Pancreas (tissue), 10 donors: ENCODE data around the gene ZBTB11. TPM values are rescaled to one million over a fixed set of nuclear protein-coding genes. Genes with fewer than 3 reads are reported as not detected.

Experiments
- ATAC-seq, 4 donors: fragments of 200-7000 bp; cut with Tn5 transposase; one replicate each; pipeline versions ENCODE4 v1.8.0 to v1.9.1; 2020; ENCODE audit warnings: mild to moderate bottlenecking in 4 of 4, moderate library complexity in 4 of 4
- DNase-seq, 6 donors: peaks; one replicate each; pipeline ENCODE4 v3.0.0-alpha.2; 2020
- FAIRE-seq: peaks from 2 replicates; lab custom pipeline; 2012; peaks lifted over from hg19 to GRCh38; lab: Jason Lieb, UNC
- H3K27ac ChIP-seq, 4 donors: fragments of 200-600 bp; sonication (generic); 1 replicate in 3 of 4; 2 replicates in 1 of 4; pipeline versions ENCODE4 v1.5.0 to v1.8.0; 2020
- H3K27me3 ChIP-seq, 4 donors: fragments of 200-600 bp; one replicate each; pipeline ENCODE4 v1.8.0; 2021
- H3K36me3 ChIP-seq, 3 donors: fragments of 200-600 bp; sonication (generic) in 1 of 3; one replicate each; pipeline versions ENCODE4 v1.5.0 to v1.8.0; 2020 to 2021
- H3K4me1 ChIP-seq, 3 donors: fragments of 200-600 bp; one replicate each; pipeline ENCODE4 v1.8.0; 2021
- H3K4me3 ChIP-seq, 4 donors: fragments of 200-600 bp; sonication (generic) in 2 of 4; one replicate each; pipeline versions ENCODE4 v1.5.0 to v1.8.0; 2020 to 2021
- H3K9me3 ChIP-seq, 4 donors: fragments of 200-600 bp; one replicate each; pipeline ENCODE4 v1.8.0; 2021
- CTCF ChIP-seq, 4 donors: fragments of 200-600 bp; sonication (generic) in 3 of 4; IDR thresholded peaks; one replicate each; pipeline versions ENCODE4 v1.5.0 to v1.8.0; 2021; ENCODE audit warnings: antibody characterized with exemption in 4 of 4
- WGBS, 2 donors: extraction: QIAGEN DNeasy Blood & Tissue Kit; methylation state at CpG; one replicate each; pipeline ENCODE4 v1.1.7; 2013; 5-methylcytosine and 5-hydroxymethylcytosine counted together
- intact Hi-C, 3 donors: fragments of 100-400 bp; cut with DNase I; formaldehyde crosslinking; loops; one replicate each; pipeline versions ENCODE4 v1.11.1 to v1.14.2; 2022
- polyA plus RNA-seq, 2 donors: library from polyadenylated mRNA; stranded (reverse); fragments of 200-250 nt; gene quantifications; one replicate each; pipeline ENCODE4 v1.2.3, GENCODE V29; 2013
- total RNA-seq, 6 donors: library from RNA; stranded (reverse); fragmentation: NEBNext Ultra II Directional in 4 of 6; extraction: Animal tissue kit (Norgen Biotek cat#: 25700) in 4 of 6; gene quantifications; one replicate each; pipeline versions ENCODE4 v1.2.1 to v1.2.4, GENCODE V29; 2021 to 2023
- donor health status: healthy with polysubstance abuse.
- donor health status: DM: no; HTN: no; CAD: no; lungs with moderate emphysema.
- donor health status: DM: no; HTN: no; CAD: no.
- donor health status: control.
- donor health status: control.
- donor health status: Bipolar disorder and iron deficiency.
- donor health status: DM: yes; HTN: yes; CAD: no.
- donor health status: DM: no; HTN: no; CAD: no.
- donor health status: DM: no; HTN: no; CAD: no.
- donor health status: DM: yes; HTN: yes; CAD: no.

The ZBTB11 gene
- total and polyA plus RNA-seq, 8 donors = 4.5 to 11.0 (median 7.3) TPM

GRCh38 chr3:101631098-101631796 lies 45.7 kb downstream of the ZBTB11 start:
- no peak for DNase-seq

GRCh38 chr3:101629219-101629618 lies 47.7 kb downstream of the ZBTB11 start:
- Histone ChIP-seq H3K9me3 (no peaks in the 10 kb centered on the region), H3K27me3 (no peaks in the 10 kb centered on the region), H3K4me3 (no peak overlapping the region), H3K27ac (no peak overlapping the region), H3K4me1 (no peaks in the 10 kb centered on the region), H3K36me3 (no peaks in the 10 kb centered on the region)
- intact Hi-C loops = no loop called here
- FAIRE-seq (no peak), ATAC-seq (no peak), DNase-seq (no peak)
- TF ChIP-seq CTCF (IDR thresholded peaks at IDR 0.05) = no peak

More at GRCh38 chr3:101631098-101631796, 45.7 kb downstream of the ZBTB11 start:
- Histone ChIP-seq H3K4me3 (no peak overlapping the region), H3K9me3 (no peaks in the 10 kb centered on the region), H3K36me3 (no peaks in the 10 kb centered on the region), H3K4me1 (no peaks in the 10 kb centered on the region), H3K27me3 (no peaks in the 10 kb centered on the region), H3K27ac (no peak overlapping the region)
- WGBS, 2 donors = 77 to 82% methylated on average over 1 of the region's 1 CpG
- no peak for TF ChIP-seq CTCF (IDR thresholded peaks at IDR 0.05)
- ATAC-seq (no peak), FAIRE-seq (no peak)
- intact Hi-C loops = no loop called here

GRCh38 chr3:101625879-101626278 lies 51.1 kb downstream of the ZBTB11 start:
- Histone ChIP-seq H3K27me3 (no peaks in the 10 kb centered on the region), H3K36me3 (no peaks in the 10 kb centered on the region), H3K27ac (no peak overlapping the region), H3K9me3 (no peaks in the 10 kb centered on the region), H3K4me1 (no peaks in the 10 kb centered on the region), H3K4me3 (no peak overlapping the region)
- intact Hi-C loops = no loop called here
- no peak for FAIRE-seq
- no peak for DNase-seq
- no peak for ATAC-seq
- WGBS, 2 donors = 72 to 85% methylated on average over 2 of the region's 2 CpGs
- TF ChIP-seq CTCF (IDR thresholded peaks at IDR 0.05) = no peak

GRCh38 chr3:101624857-101625256 lies 52.1 kb downstream of the ZBTB11 start:
- no peaks in the 10 kb centered on the region for H3K4me1 ChIP-seq
- H3K4me3 ChIP-seq = no peak overlapping the region
- no peak for TF ChIP-seq CTCF (IDR thresholded peaks at IDR 0.05)
- no peak for DNase-seq
- no peaks in the 10 kb centered on the region for H3K9me3 ChIP-seq
- H3K27me3 ChIP-seq = no peaks in the 10 kb centered on the region
- intact Hi-C loops = no loop called here
- no peak for ATAC-seq
- no peaks in the 10 kb centered on the region for H3K36me3 ChIP-seq
- H3K27ac ChIP-seq = no peak overlapping the region
- no peak for FAIRE-seq
- 65 to 78% methylated on average over 2 of the region's 2 CpGs for WGBS, 2 donors

GRCh38 chr3:101623656-101624055 lies 53.3 kb downstream of the ZBTB11 start:
- H3K36me3 ChIP-seq = no peaks in the 10 kb centered on the region
- no peaks in the 10 kb centered on the region for H3K27me3 ChIP-seq
- TF ChIP-seq CTCF (IDR thresholded peaks at IDR 0.05) = no peak
- no peak overlapping the region for H3K4me3 ChIP-seq
- intact Hi-C loops = no loop called here
- FAIRE-seq (no peak), DNase-seq (no peak), ATAC-seq (no peak)
- no peaks in the 10 kb centered on the region for H3K9me3 ChIP-seq
- no peak overlapping the region for H3K27ac ChIP-seq
- WGBS, 2 donors = 94% methylated on average over 1 of the region's 1 CpG
- H3K4me1 ChIP-seq = no peaks in the 10 kb centered on the region
